ENCODE data around the gene FAF2. TPM values are rescaled to one million over a fixed set of nuclear protein-coding genes. Genes with fewer than 3 reads are reported as not detected.
A peak's percentile ranks its signal among the peaks of the same experiment; 100 is the strongest.

FAF2 gene
- polyA plus RNA-seq, 2 of the 4 experiments (the other 2 are of a cell fraction) = 42.4 to 90.3 TPM

DNA sequence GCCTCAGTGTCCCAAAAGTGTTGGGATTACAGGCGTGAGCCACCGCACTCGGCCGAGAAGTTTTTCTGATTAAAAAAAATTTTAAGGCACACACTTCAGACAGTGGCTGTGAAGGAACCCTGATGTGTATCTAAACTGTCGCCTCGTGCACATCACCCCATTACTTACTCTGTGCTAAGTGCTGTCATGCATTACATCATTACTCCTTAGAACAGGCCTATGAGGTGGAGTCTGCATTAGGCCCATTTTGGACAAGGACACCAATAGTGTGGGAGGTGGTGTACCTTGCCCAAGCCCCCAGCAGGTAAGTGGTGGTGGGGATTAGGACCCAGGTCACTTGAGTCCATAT, 97.2 kb downstream of the FAF2 start:
- ChIA-PET CTCF (no interaction called here), POLR2A (no interaction called here)
- H3K27ac ChIP-seq = peak overlapping the region in 1 of 2 experiments; percentile 23; a peak in 2 of 6 replicates
- ATAC-seq (no peak), FAIRE-seq (no peak), DNase-seq (ENCODE audit: low read depth in 1 of 2, low spot score in 1 of 2) (no peak)
- H3K4me2 ChIP-seq = peak overlapping the region; percentile 34; the same call in 2 of the 3 replicates
- H3K4me3 ChIP-seq = no peak overlapping the region
- TF ChIP-seq RAD21 (conservative IDR thresholded peaks at IDR 0.05 in 1 of 2, IDR thresholded peaks at IDR 0.05 in 1 of 2) = no peak
- peaks cover 48% of the 10 kb centered on the region for H3K4me1 ChIP-seq
- no peaks in the 10 kb centered on the region for H3K9me3 ChIP-seq
- 95% methylated on average over 6 of the region's 6 CpGs for WGBS (ENCODE audit: missing lambda C conversion rate)

DNA sequence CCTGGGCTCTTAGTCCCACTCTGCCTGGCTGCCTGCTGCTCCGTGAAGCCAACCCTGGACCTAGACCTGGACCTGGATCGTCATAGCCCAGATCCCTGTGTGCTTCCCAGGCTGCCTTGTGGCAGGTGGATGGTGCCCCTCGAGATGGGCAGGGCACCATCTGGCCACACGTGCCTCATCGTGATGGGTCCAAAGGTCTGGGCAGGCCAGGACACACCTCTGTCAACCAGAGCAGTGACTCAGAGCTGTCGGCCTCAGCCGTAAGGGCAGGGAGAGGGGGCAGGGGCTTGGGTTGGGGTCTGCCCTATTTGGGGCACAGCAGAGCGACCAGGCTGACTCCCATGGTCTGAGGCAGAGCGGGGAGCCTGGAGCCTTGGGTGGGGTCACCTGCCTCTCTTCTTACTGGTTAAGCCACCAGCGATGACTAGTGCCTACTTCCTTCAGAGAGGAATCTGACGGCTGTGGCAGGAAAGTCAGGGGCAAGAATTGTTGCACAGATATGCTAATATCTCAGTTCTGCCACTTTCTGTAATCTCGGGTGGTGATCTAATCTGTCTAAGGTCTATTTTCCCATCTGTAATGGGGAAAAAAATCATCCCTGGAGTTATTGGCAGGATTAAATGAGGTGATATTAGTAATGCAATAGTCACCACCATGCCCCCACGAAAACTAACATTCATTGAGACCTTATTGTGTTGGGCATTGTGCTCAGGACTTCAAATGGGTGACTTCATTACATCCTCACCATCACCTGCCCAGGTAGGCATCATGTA, 97.7 kb downstream of the FAF2 start:
- Histone ChIP-seq H3K9me3 (no peaks in the 10 kb centered on the region), H3K27ac (peak overlapping the region in 1 of 2 experiments; percentile 23; a peak in 2 of 6 replicates), H3K4me3 (no peak overlapping the region), H3K4me1 (peaks cover 45% of the 10 kb centered on the region), H3K4me2 (peak overlapping the region; percentile 34; the same call in 2 of the 3 replicates)
- DNase-seq (ENCODE audit: low read depth in 1 of 2, low spot score in 1 of 2) = peak in 1 of 2 experiments; percentile 27
- ATAC-seq = no peak
- 46% methylated on average over 12 of the region's 13 CpGs for WGBS (ENCODE audit: missing lambda C conversion rate)
- peak; percentile 32; the same call in 1 of the 2 replicates for TF ChIP-seq BHLHE40 (IDR thresholded peaks at IDR 0.05; ENCODE audit: low read depth, low read length)
- TF ChIP-seq, protein P1, sequence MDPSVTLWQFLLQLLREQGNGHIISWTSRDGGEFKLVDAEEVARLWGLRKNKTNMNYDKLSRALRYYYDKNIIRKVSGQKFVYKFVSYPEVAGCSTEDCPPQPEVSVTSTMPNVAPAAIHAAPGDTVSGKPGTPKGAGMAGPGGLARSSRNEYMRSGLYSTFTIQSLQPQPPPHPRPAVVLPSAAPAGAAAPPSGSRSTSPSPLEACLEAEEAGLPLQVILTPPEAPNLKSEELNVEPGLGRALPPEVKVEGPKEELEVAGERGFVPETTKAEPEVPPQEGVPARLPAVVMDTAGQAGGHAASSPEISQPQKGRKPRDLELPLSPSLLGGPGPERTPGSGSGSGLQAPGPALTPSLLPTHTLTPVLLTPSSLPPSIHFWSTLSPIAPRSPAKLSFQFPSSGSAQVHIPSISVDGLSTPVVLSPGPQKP (IDR thresholded peaks at IDR 0.05; ENCODE audit: low read depth, low read length) = no peak
- TF ChIP-seq FOSL2 (IDR thresholded peaks at IDR 0.05) = no peak
- TF ChIP-seq FOSL2 (CRISPR knock-in tag; IDR thresholded peaks at IDR 0.05) = peak; percentile 41; the same call in 1 of the 2 replicates
- no peak for FAIRE-seq
- POLR2A ChIA-PET = no interaction called here
- CTCF ChIA-PET = no interaction called here

DNA sequence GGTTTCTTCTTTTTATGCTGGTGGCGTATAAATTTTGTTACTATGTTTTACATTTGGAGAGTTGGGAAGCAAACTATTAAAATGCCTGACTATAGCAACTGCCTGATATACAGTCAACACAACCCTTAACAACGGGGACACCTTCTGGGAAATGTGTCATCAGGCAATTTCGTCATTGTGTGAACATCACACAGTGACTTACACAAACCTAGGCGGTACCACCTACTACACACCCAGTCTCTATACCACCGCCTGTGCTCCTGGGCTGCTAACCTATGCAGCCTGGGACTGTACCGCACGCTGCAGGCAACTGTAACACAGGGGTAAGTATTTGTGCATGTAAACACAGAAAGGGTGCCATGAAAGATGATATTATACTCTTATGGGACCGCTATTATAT, 99.6 kb downstream of the FAF2 start:
- ATAC-seq (no peak), DNase-seq (ENCODE audit: low read depth in 1 of 2, low spot score in 1 of 2) (peak in 1 of 2 experiments; percentile 79), FAIRE-seq (no peak)
- CTCF ChIA-PET = interaction anchor here (0.9 to 1.9 kb wide), 4 partner anchors 11 to 31 kb away, joined by 3 to 6 read pairs (median 5); no protein-coding TSS in a partner anchor
- Histone ChIP-seq H3K4me3 (no peak overlapping the region), H3K4me2 (no peak overlapping the region), H3K9me3 (no peaks in the 10 kb centered on the region), H3K4me1 (peaks cover 34% of the 10 kb centered on the region), H3K27ac (no peak overlapping the region)
- WGBS (ENCODE audit: missing lambda C conversion rate) = 62% methylated on average over 8 of the region's 8 CpGs
- POLR2A ChIA-PET = interaction anchor here (0.9 kb wide), 1 partner anchor 10 kb away, joined by 5 read pairs; the partner anchor contains the start of gene RNF44
- TF ChIP-seq, protein P2, sequence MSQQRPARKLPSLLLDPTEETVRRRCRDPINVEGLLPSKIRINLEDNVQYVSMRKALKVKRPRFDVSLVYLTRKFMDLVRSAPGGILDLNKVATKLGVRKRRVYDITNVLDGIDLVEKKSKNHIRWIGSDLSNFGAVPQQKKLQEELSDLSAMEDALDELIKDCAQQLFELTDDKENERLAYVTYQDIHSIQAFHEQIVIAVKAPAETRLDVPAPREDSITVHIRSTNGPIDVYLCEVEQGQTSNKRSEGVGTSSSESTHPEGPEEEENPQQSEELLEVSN (IDR thresholded peaks at IDR 0.05; ENCODE audit: borderline replicate concordance, low read depth) = no peak
- no peak for TF ChIP-seq POLR2AphosphoS2 (conservative IDR thresholded peaks at IDR 0.05; ENCODE audit: low read length)
- TF ChIP-seq EHF (CRISPR knock-in tag; IDR thresholded peaks at IDR 0.05) = no peak
- TF ChIP-seq JUN (IDR thresholded peaks at IDR 0.05) = no peak
- no peak for TF ChIP-seq MAFK (IDR thresholded peaks at IDR 0.05; ENCODE audit: partially characterized antibody)
- TF ChIP-seq CEBPB (IDR thresholded peaks at IDR 0.05) = no peak
- TF ChIP-seq, protein P1 (IDR thresholded peaks at IDR 0.05; ENCODE audit: low read depth, low read length) = no peak
- TF ChIP-seq FOSL2 (IDR thresholded peaks at IDR 0.05) = no peak
- TF ChIP-seq FOSL2 (CRISPR knock-in tag; IDR thresholded peaks at IDR 0.05) = no peak

DNA sequence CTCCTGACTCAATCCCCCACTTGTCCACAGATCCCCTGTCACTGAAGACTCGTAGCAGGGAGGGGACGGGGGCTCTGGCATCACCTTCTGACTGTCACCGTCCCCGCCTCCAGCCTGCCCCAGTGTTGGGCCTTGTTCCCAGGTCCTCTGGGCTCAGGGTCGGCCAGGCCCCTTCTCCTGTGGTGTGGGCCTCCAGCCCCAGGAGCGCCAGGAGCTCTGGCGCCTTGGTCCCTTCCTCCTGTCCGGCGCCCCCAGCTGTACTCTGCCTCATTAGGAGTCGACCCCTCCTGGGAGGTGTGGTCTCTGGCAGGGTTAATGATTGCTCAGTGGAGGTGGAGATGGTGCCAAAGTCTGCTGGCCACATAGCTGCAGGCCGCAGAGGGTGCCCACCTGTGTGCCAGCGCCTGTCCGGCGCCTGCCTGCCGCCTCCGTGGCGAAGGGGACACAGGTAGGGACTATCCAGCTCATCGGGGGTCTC, 100.8 kb downstream of the FAF2 start, which contains the start of gene CDHR2:
Gene CDHR2 (plus strand): TSS at position 376 of the 478 bp plus-strand sequence. CDS start 16,011 bp downstream, outside the sequence.
- POLR2A ChIA-PET = interaction anchor here (1.0 kb wide), 1 partner anchor 102 kb away, joined by 3 read pairs; no protein-coding TSS in a partner anchor
- Histone ChIP-seq H3K4me2 (no peak within 1 kb of the TSS), H3K9me3 (no peaks in the 10 kb centered on the region), H3K27ac (0 out of 6 replicates have a peak within 1 kb of the TSS, but pooled peaks of 1 of the 2 experiments have one; percentile 10), H3K4me3 (no peak within 1 kb of the TSS), H3K4me1 (peaks cover 46% of the 10 kb centered on the region)
- CTCF ChIA-PET = interaction anchor here (1.0 to 4.3 kb wide), 5 partner anchors 12 to 132 kb away, joined by 3 to 18 read pairs (median 4); partner anchors contain the start of gene RNF44
- 82% methylated on average over 15 of the region's 18 CpGs for WGBS (ENCODE audit: missing lambda C conversion rate)
- FAIRE-seq (no peak), DNase-seq (ENCODE audit: low read depth in 1 of 2, low spot score in 1 of 2) (no peak), ATAC-seq (no peak)
- TF ChIP-seq, protein P2 (IDR thresholded peaks at IDR 0.05; ENCODE audit: borderline replicate concordance, low read depth) = no peak
- TF ChIP-seq RCOR1 (IDR thresholded peaks at IDR 0.05; ENCODE audit: low read depth, low read length) (no peak), EHF (CRISPR knock-in tag; IDR thresholded peaks at IDR 0.05) (no peak), MAZ (IDR thresholded peaks at IDR 0.05; ENCODE audit: borderline replicate concordance, low read depth, low read length) (no peak), RNF2 (IDR thresholded peaks at IDR 0.05; ENCODE audit: borderline replicate concordance, low read depth) (no peak), FOSL2 (IDR thresholded peaks at IDR 0.05) (no peak), FOSL2 (CRISPR knock-in tag; IDR thresholded peaks at IDR 0.05) (no peak), PHF8 (IDR thresholded peaks at IDR 0.05; ENCODE audit: borderline replicate concordance, low read depth) (no peak), NPAS2 (CRISPR knock-in tag; IDR thresholded peaks at IDR 0.05; ENCODE audit: borderline replicate concordance) (no peak), KDM1A (IDR thresholded peaks at IDR 0.05; ENCODE audit: low read depth) (no peak), JUN (IDR thresholded peaks at IDR 0.05) (no peak), CHD4 (IDR thresholded peaks at IDR 0.05; ENCODE audit: borderline replicate concordance) (no peak), JUNB (IDR thresholded peaks at IDR 0.05) (no peak), CBX2 (IDR thresholded peaks at IDR 0.05; ENCODE audit: borderline replicate concordance, low read depth) (no peak)
- TF ChIP-seq, protein P3, sequence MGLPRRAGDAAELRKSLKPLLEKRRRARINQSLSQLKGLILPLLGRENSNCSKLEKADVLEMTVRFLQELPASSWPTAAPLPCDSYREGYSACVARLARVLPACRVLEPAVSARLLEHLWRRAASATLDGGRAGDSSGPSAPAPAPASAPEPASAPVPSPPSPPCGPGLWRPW (IDR thresholded peaks at IDR 0.05) = no peak
